ENCODE measurements around the gene FOXP1. TPM values are rescaled to one million over a fixed set of nuclear protein-coding genes. Genes with fewer than 3 reads are reported as not detected.
A peak's percentile ranks its signal among the peaks of the same experiment; 100 is the strongest.

FOXP1 gene
- total RNA-seq, 4 donors from 2014 or later: 13.2 to 46.6 (median 29.2) TPM

- Histone ChIP-seq H3K4me1 (peaks cover 37% of the 10 kb centered on the region in 2 donors), H3K27ac (peak overlapping the region in 1 of 4 donors; percentile 1), H3K4me3 (no peak overlapping the region), H3K27me3 (no peaks in the 10 kb centered on the region), H3K36me3 (peaks cover 0 to 12% of the 10 kb centered on the region in 2 donors), H3K9me3 (no peaks in the 10 kb centered on the region)
- in situ Hi-C loops (cut with MboI; ENCODE audit: low sequenced_read_pairs in 4 of 4) (no loop called here), intact Hi-C loops (cut with DNase I; ENCODE audit: low total_unique reads) (no loop called here)
- ATAC-seq: no peak
- no peak for TF ChIP-seq CTCF (IDR thresholded peaks at IDR 0.05 in 4 of 5, conservative IDR thresholded peaks at IDR 0.05 in 1 of 5)
- DNase-seq: no peak
These were observed 572.6 kb downstream of the FOXP1 start for GRCh38 chr3:71010726-71011455.

- Histone ChIP-seq H3K4me3 (peak overlapping the region in 2 of 4 donors; percentile 12 to 14), H3K9me3 (no peaks in the 10 kb centered on the region), H3K4me1 (peaks cover 49% of the 10 kb centered on the region in 2 donors), H3K27ac (peak overlapping the region; percentile 48 to 69 (median 52)), H3K36me3 (no peaks in the 10 kb centered on the region), H3K27me3 (no peaks in the 10 kb centered on the region)
- in situ Hi-C loops (cut with MboI; ENCODE audit: low sequenced_read_pairs in 4 of 4): loop anchor here in 1 of 4 donors (10.0 kb wide), 1 partner anchor 576 kb away; the partner anchor contains the start of gene FOXP1
- intact Hi-C loops (cut with DNase I; ENCODE audit: low total_unique reads): loop anchor here (2.0 to 10.0 kb wide), 3 partner anchors 60 to 386 kb away; no protein-coding TSS in a partner anchor
- TF ChIP-seq CTCF (IDR thresholded peaks at IDR 0.05 in 4 of 5, conservative IDR thresholded peaks at IDR 0.05 in 1 of 5) (no peak), POLR2A (IDR thresholded peaks at IDR 0.05) (no peak)
- DNase-seq (peak; percentile 7 to 28), ATAC-seq (peak; percentile 70 to 83)
These were observed 575.1 kb downstream of the FOXP1 start for GRCh38 chr3:71008350-71008935.

GRCh38 chr3:71006810-71007785, 576.4 kb downstream of the FOXP1 start:
- DNase-seq (no peak), ATAC-seq (peak; percentile 77 to 80)
- H3K4me1 ChIP-seq: peaks cover 49 to 57% of the 10 kb centered on the region in 2 donors
- in situ Hi-C loops (cut with MboI; ENCODE audit: low sequenced_read_pairs in 4 of 4) (loop anchor here in 1 of 4 donors (10.0 kb wide), 1 partner anchor 578 kb away; the partner anchor contains the start of gene FOXP1), intact Hi-C loops (cut with DNase I; ENCODE audit: low total_unique reads) (loop anchor here (2.0 to 10.0 kb wide), 3 partner anchors 295 to 578 kb away; no protein-coding TSS in a partner anchor)
- H3K36me3 ChIP-seq: no peaks in the 10 kb centered on the region
- H3K27ac ChIP-seq: peak overlapping the region; percentile 48 to 69 (median 52)
- TF ChIP-seq POLR2A (IDR thresholded peaks at IDR 0.05): no peak
- peak in 4 of 5 experiments; percentile 27 to 65 (median 45) for TF ChIP-seq CTCF (IDR thresholded peaks at IDR 0.05 in 4 of 5, conservative IDR thresholded peaks at IDR 0.05 in 1 of 5)
- peak overlapping the region in 1 of 4 donors; percentile 27 for H3K4me3 ChIP-seq
- H3K9me3 ChIP-seq: no peaks in the 10 kb centered on the region
- H3K27me3 ChIP-seq: no peaks in the 10 kb centered on the region

GRCh38 chr3:71005702-71006321, 577.7 kb downstream of the FOXP1 start:
- Histone ChIP-seq H3K27me3 (no peaks in the 10 kb centered on the region), H3K9me3 (no peaks in the 10 kb centered on the region), H3K4me1 (peaks cover 45 to 61% of the 10 kb centered on the region in 2 donors), H3K27ac (peak overlapping the region; percentile 15 to 55 (median 37)), H3K4me3 (peak overlapping the region in 3 of 4 donors; percentile 8 to 27 (median 22)), H3K36me3 (no peaks in the 10 kb centered on the region)
- in situ Hi-C loops (cut with MboI; ENCODE audit: low sequenced_read_pairs in 4 of 4) (loop anchor here in 1 of 4 donors (10.0 kb wide), 1 partner anchor 579 kb away; the partner anchor contains the start of gene FOXP1), intact Hi-C loops (cut with DNase I; ENCODE audit: low total_unique reads) (loop anchor here (2.0 to 10.0 kb wide), 3 partner anchors 296 to 579 kb away; no protein-coding TSS in a partner anchor)
- ATAC-seq: no peak
- no peak for TF ChIP-seq CTCF (IDR thresholded peaks at IDR 0.05 in 4 of 5, conservative IDR thresholded peaks at IDR 0.05 in 1 of 5)
- no peak for TF ChIP-seq POLR2A (IDR thresholded peaks at IDR 0.05)
- DNase-seq: no peak
